Cardiac muscle cell (in vitro differentiated cells and primary cell): Measurements from ENCODE around the gene DBH. TPM values are rescaled to one million over a fixed set of nuclear protein-coding genes. Genes with fewer than 3 reads are reported as not detected.

Experiments used
- DNase-seq, 2 donors: peaks; one replicate each; pipeline versions ENCODE4 v3.0.0 to v3.0.0-alpha.2; 2010 to 2017; ENCODE audit warnings: low read depth in 1 of 2, low spot score in 1 of 2
- H3K27ac ChIP-seq: fragments of 200-600 bp; sonication (generic); 2 replicates; pipeline ENCODE4 v1.5.1; 2016
- H3K27me3 ChIP-seq: fragments of 200-600 bp; sonication (generic); 2 replicates; pipeline ENCODE4 v1.6.0; 2016; ENCODE audit warnings: control low read depth
- H3K36me3 ChIP-seq: fragments of 200-600 bp; sonication (generic); 2 replicates; pipeline ENCODE4 v1.5.1; 2016; ENCODE audit warnings: control low read depth
- H3K4me1 ChIP-seq: fragments of 200-600 bp; sonication (generic); 2 replicates; pipeline ENCODE4 v1.8.1; 2017; ENCODE audit warnings: low read depth, mild to moderate bottlenecking, mixed run types
- H3K4me3 ChIP-seq: fragments of 200-600 bp; sonication (generic); 2 replicates; pipeline ENCODE4 v1.5.1; 2016; ENCODE audit warnings: mild to moderate bottlenecking
- H3K9me3 ChIP-seq: fragments of 200-600 bp; sonication (generic); 2 replicates; pipeline ENCODE4 v1.5.1; 2017; ENCODE audit warnings: low read depth, mild to moderate bottlenecking, control low read depth
- polyA plus RNA-seq: library from polyadenylated mRNA; unstranded; fragments of >200 nt; fragmentation: Nextera tagmentation; extraction: Ambion mirVana; gene quantifications from 2 replicates; pipeline ENCODE4 v1.2.1, GENCODE V29; 2016
- total RNA-seq: library from RNA; depleted of rRNA; stranded (reverse); fragments of >200 nt; gene quantifications from 2 replicates; pipeline ENCODE4 v1.2.3, GENCODE V29; 2016
- TF ChIP-seq, protein P1 (sequence below): IDR thresholded peaks from 2 replicates; pipeline ENCODE4 v1.5.1; 2012; ENCODE audit warnings: low read depth, mild to moderate bottlenecking, low read length

The DBH gene
- total and polyA plus RNA-seq, 2 experiments from 2014 or later = 0.07 TPM; not detected in 1

DNA sequence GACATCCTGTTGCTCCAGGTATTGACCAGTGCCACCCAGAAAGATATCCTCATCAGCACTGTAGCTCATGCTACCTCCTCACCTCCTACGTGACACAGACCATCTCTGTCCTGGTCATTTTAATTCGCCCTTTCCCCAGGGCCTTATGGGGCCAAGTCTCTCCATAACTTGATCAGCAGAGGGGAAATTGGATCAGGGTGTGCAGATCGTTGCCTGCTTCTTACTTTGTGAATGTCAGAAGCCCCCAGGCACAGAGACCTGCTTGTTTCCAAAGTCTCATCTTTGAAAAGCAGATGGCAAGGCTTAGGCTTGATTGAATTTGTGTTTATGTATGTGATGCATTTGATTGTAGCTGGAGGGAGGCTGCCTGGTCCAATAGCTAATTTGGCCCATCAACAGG, 8.8 kb upstream of the DBH start:
- no peak for DNase-seq
- no peak overlapping the region for H3K27ac ChIP-seq
- H3K4me3 ChIP-seq = no peak overlapping the region
- no peaks in the 10 kb centered on the region for H3K36me3 ChIP-seq
- no peaks in the 10 kb centered on the region for H3K9me3 ChIP-seq
- H3K4me1 ChIP-seq = no peaks in the 10 kb centered on the region
- peaks cover 7% of the 10 kb centered on the region for H3K27me3 ChIP-seq
- TF ChIP-seq, protein P1, sequence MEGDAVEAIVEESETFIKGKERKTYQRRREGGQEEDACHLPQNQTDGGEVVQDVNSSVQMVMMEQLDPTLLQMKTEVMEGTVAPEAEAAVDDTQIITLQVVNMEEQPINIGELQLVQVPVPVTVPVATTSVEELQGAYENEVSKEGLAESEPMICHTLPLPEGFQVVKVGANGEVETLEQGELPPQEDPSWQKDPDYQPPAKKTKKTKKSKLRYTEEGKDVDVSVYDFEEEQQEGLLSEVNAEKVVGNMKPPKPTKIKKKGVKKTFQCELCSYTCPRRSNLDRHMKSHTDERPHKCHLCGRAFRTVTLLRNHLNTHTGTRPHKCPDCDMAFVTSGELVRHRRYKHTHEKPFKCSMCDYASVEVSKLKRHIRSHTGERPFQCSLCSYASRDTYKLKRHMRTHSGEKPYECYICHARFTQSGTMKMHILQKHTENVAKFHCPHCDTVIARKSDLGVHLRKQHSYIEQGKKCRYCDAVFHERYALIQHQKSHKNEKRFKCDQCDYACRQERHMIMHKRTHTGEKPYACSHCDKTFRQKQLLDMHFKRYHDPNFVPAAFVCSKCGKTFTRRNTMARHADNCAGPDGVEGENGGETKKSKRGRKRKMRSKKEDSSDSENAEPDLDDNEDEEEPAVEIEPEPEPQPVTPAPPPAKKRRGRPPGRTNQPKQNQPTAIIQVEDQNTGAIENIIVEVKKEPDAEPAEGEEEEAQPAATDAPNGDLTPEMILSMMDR = no peak

DNA sequence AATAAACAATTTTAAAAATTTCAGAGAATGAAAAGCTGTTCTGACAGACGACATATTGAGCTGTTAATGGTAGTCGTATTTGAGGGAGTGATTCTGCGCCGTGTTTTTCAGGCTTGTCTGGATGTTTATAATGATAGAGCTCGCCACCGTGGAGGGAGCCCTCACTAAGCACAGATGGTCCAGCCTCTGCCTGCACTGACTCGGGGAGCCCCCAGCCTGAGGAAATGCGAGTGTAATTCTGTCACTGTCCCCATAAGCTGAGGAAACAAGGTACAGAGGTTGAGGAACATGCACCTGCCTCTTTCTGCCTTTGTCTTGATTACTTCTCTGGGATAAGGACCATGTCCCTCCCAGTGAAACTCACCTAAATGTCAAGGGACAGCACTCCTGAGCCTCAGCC, 7.4 kb upstream of the DBH start:
- TF ChIP-seq, protein P1 = no peak
- DNase-seq = no peak

DNA sequence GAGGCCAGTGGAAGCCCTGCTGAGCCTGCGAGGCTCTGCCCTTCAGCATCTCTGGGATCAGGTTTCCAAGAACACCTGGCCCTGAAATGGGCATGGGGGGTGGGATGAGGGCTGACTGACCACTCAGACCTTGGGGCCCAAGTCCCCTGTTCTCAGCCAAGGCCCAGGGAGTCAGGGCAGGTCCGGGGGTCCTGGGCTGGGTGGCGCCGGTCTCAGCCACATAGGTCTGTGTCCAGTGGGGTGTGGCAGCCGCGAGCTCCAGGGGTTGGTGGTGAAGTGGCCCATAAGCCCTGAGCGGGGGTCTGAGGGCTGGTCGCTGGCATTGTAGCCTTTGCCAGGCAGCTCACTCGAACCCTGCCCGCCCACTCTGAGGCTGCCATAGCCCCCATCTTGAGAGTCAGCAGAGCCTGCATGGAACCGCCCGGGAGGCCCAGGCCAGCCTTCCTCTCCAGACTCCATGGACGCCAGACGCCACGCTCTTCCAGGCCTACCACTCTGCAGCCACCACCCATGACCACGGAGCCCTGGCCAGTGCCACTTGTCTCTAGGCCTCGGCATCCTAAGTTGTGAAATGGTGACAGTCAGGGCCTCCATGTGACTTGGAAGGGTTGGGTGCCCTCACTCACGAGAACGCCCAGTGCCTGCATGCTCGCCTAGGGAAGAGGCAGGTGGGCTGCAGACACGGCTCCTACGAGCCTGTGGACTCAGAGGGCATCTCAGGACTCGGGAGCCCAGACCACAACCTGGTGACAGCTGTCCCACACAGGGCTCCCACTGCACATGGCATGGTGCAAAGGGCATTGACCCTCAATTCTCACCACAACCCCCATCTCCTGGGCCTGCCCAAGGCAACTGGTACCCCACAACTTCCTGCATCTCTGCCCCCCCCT, 6.7 kb upstream of the DBH start:
- Histone ChIP-seq H3K27ac (no peak overlapping the region), H3K36me3 (no peaks in the 10 kb centered on the region), H3K4me3 (no peak overlapping the region), H3K27me3 (peaks cover 3% of the 10 kb centered on the region), H3K9me3 (no peaks in the 10 kb centered on the region), H3K4me1 (no peaks in the 10 kb centered on the region)
- TF ChIP-seq, protein P1 = no peak
- no peak for DNase-seq

More for the DNA sequence above, 7.4 kb upstream of the DBH start:
- Histone ChIP-seq H3K4me3 (no peak overlapping the region), H3K27me3 (peaks cover 3% of the 10 kb centered on the region), H3K36me3 (no peaks in the 10 kb centered on the region), H3K4me1 (no peaks in the 10 kb centered on the region), H3K9me3 (no peaks in the 10 kb centered on the region), H3K27ac (no peak overlapping the region)

DNA sequence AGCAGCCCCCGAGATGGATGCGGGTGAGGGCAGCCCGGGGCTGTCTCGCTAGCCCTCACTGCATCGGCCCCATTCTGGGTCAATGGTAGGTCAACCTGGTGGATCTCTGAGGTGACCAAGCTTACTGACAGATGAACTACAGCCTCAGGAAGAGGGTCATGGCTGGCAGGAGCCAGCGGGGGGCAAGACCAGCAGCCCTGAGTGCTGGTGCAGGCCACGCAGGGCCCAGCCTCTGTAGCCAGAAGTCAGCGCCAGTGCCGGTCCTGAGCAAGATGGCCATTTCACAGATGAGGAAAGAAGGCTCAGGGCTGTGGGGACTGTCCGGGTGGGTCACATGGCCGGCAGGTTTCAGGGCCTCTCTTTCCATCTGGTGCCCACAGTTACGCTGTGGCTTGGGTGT, 5.1 kb upstream of the DBH start:
- DNase-seq = no peak
- no peak overlapping the region for H3K27ac ChIP-seq
- no peaks in the 10 kb centered on the region for H3K9me3 ChIP-seq
- H3K4me3 ChIP-seq = no peak overlapping the region
- H3K4me1 ChIP-seq = no peaks in the 10 kb centered on the region
- no peaks in the 10 kb centered on the region for H3K36me3 ChIP-seq
- H3K27me3 ChIP-seq = peaks cover 3% of the 10 kb centered on the region
- TF ChIP-seq, protein P1 = no peak

DNA sequence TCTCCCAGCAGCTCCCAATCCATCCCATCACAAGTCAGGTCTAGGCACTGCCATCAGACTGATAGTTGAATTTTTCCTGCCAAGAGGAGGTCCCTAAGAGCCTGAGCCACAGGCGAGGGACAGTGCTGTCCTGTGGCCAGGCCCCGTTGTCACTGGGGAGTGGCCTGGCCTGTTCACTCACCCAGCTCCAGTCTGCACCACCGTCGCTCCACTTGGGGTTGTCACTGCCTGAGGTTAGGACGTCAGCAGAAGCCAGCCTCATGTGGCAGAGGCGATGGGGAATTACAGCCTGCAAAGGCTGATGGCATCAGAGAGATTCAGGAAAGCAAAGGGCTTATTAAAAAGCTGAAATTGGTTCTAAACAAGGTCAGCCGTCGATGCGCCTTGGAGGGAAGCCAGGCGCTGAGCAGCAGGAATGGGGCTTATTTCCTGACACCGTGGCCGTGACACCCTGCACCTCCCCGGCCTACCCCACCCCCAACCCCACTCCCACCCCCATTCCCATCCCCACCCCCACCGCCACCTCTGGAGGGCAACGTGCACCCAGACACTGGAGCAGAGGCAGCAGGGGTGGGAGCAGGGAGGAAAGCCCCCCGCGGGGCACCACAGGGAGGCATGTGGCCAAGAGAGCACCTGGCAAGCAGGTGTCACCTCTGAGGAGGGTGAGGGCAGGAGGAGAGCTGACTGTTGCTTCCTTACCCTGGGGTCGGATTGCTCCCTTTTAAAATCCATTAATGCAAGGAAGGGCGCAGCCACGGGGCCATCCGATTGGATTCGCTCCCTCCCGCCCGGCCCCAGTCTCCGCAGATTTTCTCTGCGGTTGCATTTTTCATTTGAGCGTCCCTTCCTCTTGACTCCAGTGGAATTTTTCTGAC, 3.1 kb upstream of the DBH start:
- Histone ChIP-seq H3K27ac (no peak overlapping the region), H3K27me3 (no peaks in the 10 kb centered on the region), H3K9me3 (no peaks in the 10 kb centered on the region), H3K36me3 (no peaks in the 10 kb centered on the region), H3K4me3 (no peak overlapping the region), H3K4me1 (no peaks in the 10 kb centered on the region)
- DNase-seq = peak in 1 of 2 donors; percentile 56
- TF ChIP-seq, protein P1 = no peak
